Muscle layer of colon (tissue), 2 donors: ENCODE measurements around the gene MRPS5.

ENCODE experiments used
- H3K27ac ChIP-seq: one replicate; pipeline ENCODE4 v1.7.0; 2013; ENCODE audit warnings: low read depth, mild to moderate bottlenecking, low read length, moderate library complexity
- H3K27me3 ChIP-seq, 2 donors: one replicate each; pipeline ENCODE4 v1.7.0; 2013; ENCODE audit warnings: low read length in 2 of 2, mild to moderate bottlenecking in 2 of 2; ENCODE audit not compliant: insufficient read depth in 2 of 2, control insufficient read depth in 1 of 2
- H3K36me3 ChIP-seq: one replicate; pipeline ENCODE4 v1.7.0; 2013; ENCODE audit warnings: mild to moderate bottlenecking, low read length; ENCODE audit not compliant: insufficient read depth
- H3K4me1 ChIP-seq: one replicate; pipeline ENCODE4 v1.7.0; 2013; ENCODE audit warnings: mild to moderate bottlenecking, low read length; ENCODE audit not compliant: insufficient read depth
- H3K4me3 ChIP-seq, 2 donors: one replicate each; pipeline ENCODE4 v1.7.0; 2013; ENCODE audit warnings: low read length in 2 of 2, low read depth in 1 of 2, mild to moderate bottlenecking in 1 of 2, moderate library complexity in 1 of 2
- H3K9ac ChIP-seq: one replicate; pipeline ENCODE4 v1.7.0; 2013; ENCODE audit warnings: low read length
- H3K9me3 ChIP-seq: one replicate; pipeline ENCODE4 v1.7.0; 2013; ENCODE audit warnings: mild to moderate bottlenecking, low read length
- donor health status: abdominal sarcoma.
- donor health status: Adenocarcinoma of cecum.

MRPS5 gene

GRCh38 chr2:95050385-95051300 lies 71.0 kb downstream of the MRPS5 start:
- Histone ChIP-seq H3K4me1 (no peaks in the 10 kb centered on the region), H3K9me3 (no peaks in the 10 kb centered on the region), H3K27ac (no peak overlapping the region), H3K9ac (no peak overlapping the region), H3K27me3 (peaks cover 0 to 6% of the 10 kb centered on the region in 2 donors), H3K36me3 (no peaks in the 10 kb centered on the region), H3K4me3 (no peak overlapping the region)

DNA sequence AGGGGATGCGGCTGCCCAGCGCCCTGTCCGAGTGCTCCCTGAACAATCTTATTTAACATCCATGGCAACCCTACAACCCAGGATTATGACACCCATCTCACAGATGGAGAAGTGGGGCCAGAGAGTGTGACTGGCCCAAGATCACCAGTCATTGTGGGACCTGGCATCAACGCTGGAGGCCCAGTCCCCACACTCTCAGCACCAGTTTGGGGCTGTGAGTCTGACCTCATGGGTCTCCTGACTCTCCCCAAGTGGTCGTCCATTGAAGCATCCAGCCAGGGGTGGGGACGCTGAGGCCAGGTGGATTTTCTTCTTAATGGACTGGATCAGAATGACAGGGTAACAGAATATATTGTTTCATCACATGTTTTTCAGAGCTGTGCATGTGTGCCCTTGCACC lies 71.6 kb downstream of the MRPS5 start:
- H3K9me3 ChIP-seq: no peaks in the 10 kb centered on the region
- H3K36me3 ChIP-seq: no peaks in the 10 kb centered on the region
- peaks cover 0 to 6% of the 10 kb centered on the region in 2 donors for H3K27me3 ChIP-seq
- no peak overlapping the region for H3K27ac ChIP-seq
- no peak overlapping the region for H3K4me3 ChIP-seq
- no peaks in the 10 kb centered on the region for H3K4me1 ChIP-seq
- no peak overlapping the region for H3K9ac ChIP-seq

GRCh38 chr2:95049683-95049955 lies 72.0 kb downstream of the MRPS5 start:
- no peak overlapping the region for H3K27ac ChIP-seq
- no peaks in the 10 kb centered on the region for H3K9me3 ChIP-seq
- H3K4me3 ChIP-seq: no peak overlapping the region
- H3K9ac ChIP-seq: no peak overlapping the region
- no peaks in the 10 kb centered on the region for H3K36me3 ChIP-seq
- H3K27me3 ChIP-seq: peaks cover 0 to 6% of the 10 kb centered on the region in 2 donors
- H3K4me1 ChIP-seq: no peaks in the 10 kb centered on the region

- H3K4me1 ChIP-seq: no peaks in the 10 kb centered on the region
- no peak overlapping the region for H3K9ac ChIP-seq
- peaks cover 0 to 6% of the 10 kb centered on the region in 2 donors for H3K27me3 ChIP-seq
- no peak overlapping the region for H3K4me3 ChIP-seq
- no peaks in the 10 kb centered on the region for H3K36me3 ChIP-seq
- H3K27ac ChIP-seq: no peak overlapping the region
- no peaks in the 10 kb centered on the region for H3K9me3 ChIP-seq
Observed at GRCh38 chr2:95048825-95049682, 72.6 kb downstream of the MRPS5 start.

GRCh38 chr2:95047629-95048510 lies 73.7 kb downstream of the MRPS5 start:
- Histone ChIP-seq H3K9me3 (no peaks in the 10 kb centered on the region), H3K4me1 (peaks cover 11% of the 10 kb centered on the region), H3K4me3 (no peak overlapping the region), H3K27me3 (peaks cover 0 to 6% of the 10 kb centered on the region in 2 donors), H3K36me3 (no peaks in the 10 kb centered on the region), H3K27ac (no peak overlapping the region), H3K9ac (no peak overlapping the region)

GRCh38 chr2:95046371-95047112 lies 75.1 kb downstream of the MRPS5 start:
- H3K4me3 ChIP-seq: no peak overlapping the region
- H3K9ac ChIP-seq: no peak overlapping the region
- no peaks in the 10 kb centered on the region for H3K9me3 ChIP-seq
- H3K27me3 ChIP-seq: peaks cover 0 to 6% of the 10 kb centered on the region in 2 donors
- H3K36me3 ChIP-seq: no peaks in the 10 kb centered on the region
- H3K27ac ChIP-seq: no peak overlapping the region
- peaks cover 11% of the 10 kb centered on the region for H3K4me1 ChIP-seq

DNA sequence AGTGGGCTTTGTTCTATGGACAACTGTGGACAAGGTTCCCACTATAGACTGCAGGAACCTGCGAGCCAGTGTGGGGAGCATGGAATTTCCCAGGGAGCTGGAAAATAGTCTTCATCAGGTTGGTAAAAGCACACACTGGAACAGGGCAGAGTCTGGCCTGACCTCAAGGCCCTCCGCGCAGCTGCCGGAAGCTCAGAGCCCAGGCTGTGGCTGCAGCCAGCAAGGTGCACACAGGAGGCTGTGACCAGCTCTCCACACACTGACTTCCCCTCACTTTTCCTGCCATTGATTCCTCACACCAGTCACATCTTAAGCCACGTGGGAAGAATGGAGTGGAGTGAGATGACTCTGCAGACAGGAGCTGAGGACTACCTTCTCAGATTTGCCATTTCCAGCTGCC lies 77.0 kb downstream of the MRPS5 start:
- H3K27ac ChIP-seq: no peak overlapping the region
- H3K9ac ChIP-seq: no peak overlapping the region
- H3K4me1 ChIP-seq: peaks cover 11% of the 10 kb centered on the region

GRCh38 chr2:95043300-95044093 lies 78.1 kb downstream of the MRPS5 start:
- no peaks in the 10 kb centered on the region for H3K27me3 ChIP-seq
- H3K4me1 ChIP-seq: peaks cover 11% of the 10 kb centered on the region
- H3K36me3 ChIP-seq: no peaks in the 10 kb centered on the region
- H3K4me3 ChIP-seq: peak overlapping the region in 1 of 2 donors; percentile 29
- H3K27ac ChIP-seq: peak overlapping the region; percentile 48
- no peaks in the 10 kb centered on the region for H3K9me3 ChIP-seq
- no peak overlapping the region for H3K9ac ChIP-seq

More for the DNA sequence above, 77.0 kb downstream of the MRPS5 start:
- Histone ChIP-seq H3K4me3 (no peak overlapping the region), H3K27me3 (peaks cover 0 to 5% of the 10 kb centered on the region in 2 donors), H3K9me3 (no peaks in the 10 kb centered on the region), H3K36me3 (no peaks in the 10 kb centered on the region)

DNA sequence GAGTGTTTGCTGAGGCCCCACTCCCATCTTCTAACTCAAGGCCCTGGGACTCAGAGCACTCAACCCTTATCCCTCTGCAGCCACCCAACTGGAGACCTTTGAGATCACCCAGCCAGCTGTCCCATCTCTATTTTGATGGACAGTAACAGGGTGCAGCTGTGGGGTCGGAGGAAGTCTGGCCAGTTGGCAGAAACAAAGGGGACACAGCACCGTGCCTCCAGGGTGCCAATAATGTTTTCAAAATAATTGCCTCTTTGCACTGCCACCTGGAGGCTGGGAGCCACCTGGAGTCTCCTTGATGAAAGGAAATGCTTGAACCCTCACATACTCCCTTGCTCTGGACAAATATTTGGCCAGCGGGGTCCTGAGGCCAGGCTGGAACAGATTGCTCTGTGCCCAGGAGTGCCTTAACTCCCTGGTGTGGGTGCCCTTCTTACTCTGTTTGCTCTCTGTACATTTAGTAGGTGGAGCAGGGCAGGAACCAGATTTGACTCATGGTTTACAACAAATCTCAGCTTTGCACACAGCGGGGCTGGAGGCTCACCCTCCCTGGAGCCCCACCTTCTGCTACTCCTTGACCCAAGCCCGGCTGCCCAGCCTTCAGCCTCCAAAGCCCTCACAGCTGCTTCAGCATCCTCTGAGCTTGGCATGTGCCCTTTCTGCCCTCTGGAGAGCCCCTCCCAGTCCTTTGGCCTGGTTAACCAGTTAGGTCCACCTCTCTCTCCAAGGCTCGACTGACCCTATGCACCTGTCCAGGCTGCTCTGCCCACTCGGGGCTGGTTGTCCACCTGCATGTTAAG lies 78.9 kb downstream of the MRPS5 start:
- H3K27ac ChIP-seq: no peak overlapping the region
- H3K4me1 ChIP-seq: peaks cover 11% of the 10 kb centered on the region
- H3K4me3 ChIP-seq: peak overlapping the region in 1 of 2 donors; percentile 29
- no peak overlapping the region for H3K9ac ChIP-seq
- H3K27me3 ChIP-seq: no peaks in the 10 kb centered on the region
- no peaks in the 10 kb centered on the region for H3K9me3 ChIP-seq
- no peaks in the 10 kb centered on the region for H3K36me3 ChIP-seq
